IPS DF 4.7 (cell line): ENCODE data around the gene FRAS1.
"Not testable (repeated sequence)": the region's sequence is repeated elsewhere in the genome, so short reads cannot be mapped to it uniquely, and the experiment has no call there.

Source experiments
- DNase-seq: peaks from one replicate; pipeline ENCODE4 v3.0.0-alpha.2; 2013; ENCODE audit warnings: low spot score; ENCODE audit errors: extremely low read depth

The FRAS1 gene

GRCh38 chr4:78320349-78320935, 263.3 kb downstream of the FRAS1 start:
- no peak for DNase-seq

GRCh38 chr4:78322032-78322431, 264.9 kb downstream of the FRAS1 start:
- DNase-seq: no peak

- DNase-seq: no peak
Measured at GRCh38 chr4:78323439-78323838, 266.3 kb downstream of the FRAS1 start.

GRCh38 chr4:78324625-78325024, 267.5 kb downstream of the FRAS1 start:
- no peak for DNase-seq

GRCh38 chr4:78325271-78326157, 268.4 kb downstream of the FRAS1 start:
- no peak for DNase-seq

- DNase-seq: not testable (repeated sequence)
Measured at GRCh38 chr4:78328591-78328990, 271.5 kb downstream of the FRAS1 start.

GRCh38 chr4:78331186-78331585, 274.1 kb downstream of the FRAS1 start:
- no peak for DNase-seq

GRCh38 chr4:78331965-78332364, 274.8 kb downstream of the FRAS1 start:
- DNase-seq: no peak

- DNase-seq: no peak
Measured at GRCh38 chr4:78332976-78333375, 275.9 kb downstream of the FRAS1 start.

- DNase-seq: no peak
Measured at GRCh38 chr4:78336093-78336943, 279.2 kb downstream of the FRAS1 start.

- DNase-seq: no peak
Measured at GRCh38 chr4:78337244-78338020, 280.3 kb downstream of the FRAS1 start.

GRCh38 chr4:78342125-78342524, 285.0 kb downstream of the FRAS1 start:
- DNase-seq: no peak

GRCh38 chr4:78343682-78344081, 286.6 kb downstream of the FRAS1 start:
- no peak for DNase-seq

- DNase-seq: no peak
Measured at GRCh38 chr4:78345237-78345636, 288.1 kb downstream of the FRAS1 start.

GRCh38 chr4:78346222-78346621, 289.1 kb downstream of the FRAS1 start:
- no peak for DNase-seq

GRCh38 chr4:78347527-78347926, 290.4 kb downstream of the FRAS1 start:
- no peak for DNase-seq

GRCh38 chr4:78353921-78354320, 296.8 kb downstream of the FRAS1 start:
- DNase-seq: no peak

- DNase-seq: no peak
Measured at GRCh38 chr4:78354782-78355181, 297.7 kb downstream of the FRAS1 start.

GRCh38 chr4:78355306-78355705, 298.2 kb downstream of the FRAS1 start:
- DNase-seq: no peak

GRCh38 chr4:78356251-78356786, 299.2 kb downstream of the FRAS1 start:
- DNase-seq: no peak

GRCh38 chr4:78357122-78357521, 300.0 kb downstream of the FRAS1 start:
- no peak for DNase-seq
